HG03159 (cell line): ENCODE data around the gene TMC3.

Experiments used
- ATAC-seq: cut with Tn5 transposase; IDR thresholded peaks from one replicate; pipeline ENCODE4 v1.9.1; 2021; ENCODE audit warnings: mild to moderate bottlenecking, moderate library complexity; ENCODE audit not compliant: unreplicated experiment

TMC3 gene

GRCh38 chr15:81323944-81324881 lies 49.8 kb downstream of the TMC3 start, which contains the start of gene STARD5:
Gene STARD5 (minus strand): TSS chr15:81324141. CDS start chr15:81324099, 42 bp downstream.
- ATAC-seq = peak; percentile 100

DNA sequence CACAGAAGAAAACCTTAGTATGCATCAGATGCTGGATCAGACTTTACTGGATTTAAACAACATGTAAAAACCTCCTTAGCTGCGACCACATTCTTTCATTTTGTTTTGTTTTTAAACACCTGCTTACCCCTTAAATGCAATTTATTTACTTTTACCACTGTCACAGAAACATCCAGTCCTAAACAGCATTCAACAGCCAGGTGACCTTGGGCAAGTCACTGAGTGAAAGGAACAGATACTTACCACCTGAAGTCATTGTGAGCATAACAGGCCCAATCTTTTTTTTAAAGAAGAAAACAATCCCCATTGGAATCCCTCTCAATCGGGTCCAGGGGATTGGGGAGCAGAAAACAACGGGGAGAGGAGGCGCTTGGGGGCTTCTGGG lies 50.5 kb downstream of the TMC3 start:
- peak; percentile 17 for ATAC-seq

DNA sequence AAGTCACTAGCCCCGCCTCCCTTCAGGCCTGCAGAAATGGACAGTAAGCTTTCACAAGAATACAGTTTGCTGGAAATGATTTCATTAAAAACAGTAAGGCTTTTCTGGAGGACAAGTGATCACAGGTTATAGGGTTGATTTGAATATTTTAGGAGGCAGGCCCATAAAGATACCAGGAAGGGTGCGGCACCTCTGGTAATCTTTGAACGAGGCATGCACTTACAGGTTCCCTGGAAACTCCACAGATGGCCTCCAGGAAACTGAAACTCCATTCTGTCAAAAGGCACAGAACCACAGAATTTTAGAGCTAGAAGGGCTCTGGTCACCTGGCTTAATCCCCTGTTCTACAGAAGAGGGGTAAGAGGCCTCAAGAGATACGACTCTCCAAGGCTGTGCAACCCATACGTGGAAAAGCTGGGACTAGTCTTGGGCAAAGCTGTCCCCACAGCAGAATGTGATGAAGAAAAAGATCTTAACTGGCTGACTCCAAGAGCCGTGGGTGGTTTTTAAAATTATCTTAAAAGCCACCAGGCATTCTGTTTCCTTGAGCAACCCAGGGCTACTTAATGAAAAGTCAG lies 51.2 kb downstream of the TMC3 start:
- ATAC-seq = no peak

- ATAC-seq = no peak
These were observed 52.3 kb downstream of the TMC3 start for GRCh38 chr15:81321667-81322066.

- ATAC-seq = no peak
These were observed 56.4 kb downstream of the TMC3 start for GRCh38 chr15:81317642-81318017.

DNA sequence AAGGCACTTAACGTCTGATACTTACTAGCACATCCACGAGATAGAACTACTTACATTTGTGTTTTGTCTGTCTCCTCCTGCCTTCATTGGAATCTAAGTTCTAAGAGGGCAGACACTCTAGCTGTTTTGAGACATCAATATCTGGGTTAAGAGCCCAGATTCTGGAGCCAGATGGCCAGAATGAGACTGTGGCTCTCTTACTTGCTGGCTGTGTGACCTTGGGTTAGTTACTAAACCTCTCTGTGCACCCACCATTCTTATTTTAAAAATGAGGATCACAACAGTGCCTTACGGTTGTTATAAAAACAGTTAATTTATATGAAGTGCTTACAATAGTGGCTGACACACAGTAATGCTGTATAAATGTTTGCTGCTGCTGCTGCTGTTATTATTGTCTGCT lies 57.7 kb downstream of the TMC3 start:
- ATAC-seq = no peak

DNA sequence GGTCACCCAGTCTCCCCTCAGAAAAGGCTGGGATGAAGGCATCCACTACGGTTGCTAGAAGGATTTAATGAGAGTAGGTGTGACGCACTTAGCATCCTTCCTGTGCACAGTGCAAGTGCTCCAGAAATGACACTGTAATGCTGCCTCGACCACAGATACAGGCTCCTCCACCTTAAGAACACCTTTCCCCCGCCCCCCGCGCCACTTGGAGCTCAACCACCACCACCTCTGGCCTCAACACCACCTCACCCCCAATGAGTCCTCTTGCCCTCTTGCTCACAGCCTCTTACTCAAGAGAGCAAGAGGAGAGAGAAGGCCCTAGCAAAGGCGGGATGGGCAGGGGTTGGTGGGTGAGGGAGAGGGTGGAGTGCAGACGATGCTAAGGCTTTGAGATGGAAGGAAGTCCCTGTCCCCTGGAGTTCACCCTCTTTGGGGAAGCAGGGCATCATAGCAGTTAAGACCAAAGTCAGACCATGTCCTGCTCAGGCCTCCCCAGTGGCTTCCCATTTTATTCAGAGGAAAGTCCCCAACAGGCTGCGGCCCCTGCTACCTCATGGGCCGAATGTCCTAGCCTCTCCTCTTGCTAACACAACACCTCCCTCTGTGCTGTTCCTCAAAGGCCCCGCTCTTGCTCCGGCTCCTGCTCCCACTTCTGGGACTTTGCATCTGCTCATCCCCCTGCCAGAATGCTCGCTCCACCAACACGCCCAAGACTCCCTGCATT lies 58.4 kb downstream of the TMC3 start:
- no peak for ATAC-seq

DNA sequence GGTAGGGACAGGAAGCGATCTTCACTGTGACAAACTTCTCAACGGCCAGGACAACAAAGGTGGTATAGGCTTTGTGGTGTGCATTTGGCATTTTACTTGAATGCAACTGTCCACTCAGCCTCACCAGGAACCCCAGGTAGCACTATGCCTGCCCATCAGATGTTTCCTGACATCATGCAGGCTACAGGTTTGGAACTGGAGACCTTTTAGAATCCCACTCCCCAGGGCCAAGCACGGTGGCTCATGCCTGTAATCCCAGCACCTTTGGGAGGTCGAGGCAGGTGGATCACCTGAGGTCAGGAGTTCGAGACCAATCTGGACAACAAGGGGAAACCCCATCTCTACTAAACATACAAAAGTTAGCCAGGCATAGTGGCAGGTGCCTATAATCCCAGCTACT lies 59.6 kb downstream of the TMC3 start:
- no peak for ATAC-seq

- no peak for ATAC-seq
These were observed 60.3 kb downstream of the TMC3 start for GRCh38 chr15:81313686-81314085.

DNA sequence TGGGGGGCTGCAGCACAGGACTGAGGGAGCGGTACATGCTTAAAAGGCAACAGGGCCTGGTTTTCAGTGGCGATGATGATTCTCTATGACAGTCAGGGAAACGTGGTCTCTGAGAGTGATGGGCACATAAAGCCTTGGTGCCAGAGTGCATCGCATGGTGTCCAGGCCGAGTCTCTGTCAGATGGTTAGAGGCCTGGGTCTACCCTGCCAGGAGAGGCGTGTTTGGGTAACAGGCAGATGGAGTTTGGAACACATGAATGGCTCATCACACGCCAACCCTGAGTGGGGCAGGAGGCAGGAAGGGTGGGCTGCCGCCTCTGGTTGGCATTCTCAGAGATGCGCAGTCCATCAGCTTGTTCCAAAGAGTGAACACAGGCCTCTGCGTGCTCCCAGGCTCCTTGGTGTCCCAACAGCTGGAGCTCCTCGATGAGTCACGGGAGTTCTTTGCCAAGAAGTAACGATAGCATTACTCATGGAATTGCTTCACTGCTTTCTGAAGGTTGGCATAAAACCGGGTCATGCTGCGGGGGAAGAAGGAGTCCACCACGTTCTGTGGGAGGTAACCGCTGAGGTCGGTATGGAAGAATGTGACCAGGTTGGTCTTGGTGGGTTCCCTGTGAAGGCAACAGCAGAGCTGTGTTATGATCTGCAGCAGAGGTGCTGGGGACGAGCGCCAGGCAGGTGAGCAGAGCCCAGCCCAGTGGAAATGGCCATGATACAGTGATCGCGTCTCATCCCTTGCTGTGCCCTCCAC lies 61.0 kb downstream of the TMC3 start:
- no peak for ATAC-seq

DNA sequence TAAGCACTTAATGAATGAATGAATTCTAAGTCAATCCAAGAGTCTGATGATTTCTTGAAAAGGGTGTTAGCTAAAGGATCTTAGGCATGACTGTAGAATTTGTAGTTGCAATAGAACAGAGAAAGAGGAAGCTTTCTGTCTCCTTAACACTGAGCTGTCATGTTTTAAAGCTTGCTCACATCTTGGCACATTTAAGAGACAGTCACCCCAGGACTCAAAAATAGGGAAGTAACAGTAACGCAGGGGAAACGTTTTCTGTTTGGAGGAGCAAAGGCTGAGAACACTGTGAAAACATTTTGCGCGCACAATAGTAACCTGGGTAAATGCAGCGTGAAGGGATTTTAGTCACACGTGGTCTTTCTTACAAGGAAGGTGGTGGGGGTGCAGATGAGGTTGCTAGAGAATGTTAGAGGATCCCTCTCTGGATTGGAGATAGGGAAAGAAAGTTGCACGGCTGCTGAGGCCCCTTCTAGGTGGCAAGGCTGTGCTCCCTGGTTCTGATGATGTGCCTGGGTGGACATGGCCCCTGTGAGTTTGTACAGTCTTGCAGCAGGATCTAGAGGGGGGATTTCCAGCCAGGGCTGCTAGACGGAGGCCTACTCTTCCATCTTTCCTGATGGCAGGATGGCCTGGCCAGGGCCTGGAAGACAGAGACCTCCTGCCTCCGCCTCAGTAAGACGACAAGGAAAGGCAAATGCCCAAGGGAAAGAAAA lies 62.1 kb downstream of the TMC3 start:
- peak; percentile 49 for ATAC-seq

DNA sequence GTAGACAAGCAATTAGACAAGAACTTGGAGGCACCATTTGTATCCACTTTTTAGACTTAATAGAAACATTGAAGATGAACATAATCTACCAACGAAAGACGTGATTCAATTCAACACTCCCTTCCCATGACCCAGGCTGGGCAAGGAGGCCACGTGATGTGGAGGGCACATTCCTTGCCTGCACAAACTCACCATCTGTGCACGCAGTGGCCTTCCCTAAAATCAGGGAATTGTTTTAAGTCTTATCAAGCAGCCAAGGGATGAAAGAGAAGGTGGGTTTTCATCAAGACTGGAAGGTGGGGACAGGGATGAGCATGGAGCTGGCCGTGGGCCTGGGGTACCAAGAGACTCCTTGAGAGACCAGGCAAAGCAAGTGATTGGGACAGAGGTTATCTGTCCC lies 63.5 kb downstream of the TMC3 start:
- no peak for ATAC-seq

DNA sequence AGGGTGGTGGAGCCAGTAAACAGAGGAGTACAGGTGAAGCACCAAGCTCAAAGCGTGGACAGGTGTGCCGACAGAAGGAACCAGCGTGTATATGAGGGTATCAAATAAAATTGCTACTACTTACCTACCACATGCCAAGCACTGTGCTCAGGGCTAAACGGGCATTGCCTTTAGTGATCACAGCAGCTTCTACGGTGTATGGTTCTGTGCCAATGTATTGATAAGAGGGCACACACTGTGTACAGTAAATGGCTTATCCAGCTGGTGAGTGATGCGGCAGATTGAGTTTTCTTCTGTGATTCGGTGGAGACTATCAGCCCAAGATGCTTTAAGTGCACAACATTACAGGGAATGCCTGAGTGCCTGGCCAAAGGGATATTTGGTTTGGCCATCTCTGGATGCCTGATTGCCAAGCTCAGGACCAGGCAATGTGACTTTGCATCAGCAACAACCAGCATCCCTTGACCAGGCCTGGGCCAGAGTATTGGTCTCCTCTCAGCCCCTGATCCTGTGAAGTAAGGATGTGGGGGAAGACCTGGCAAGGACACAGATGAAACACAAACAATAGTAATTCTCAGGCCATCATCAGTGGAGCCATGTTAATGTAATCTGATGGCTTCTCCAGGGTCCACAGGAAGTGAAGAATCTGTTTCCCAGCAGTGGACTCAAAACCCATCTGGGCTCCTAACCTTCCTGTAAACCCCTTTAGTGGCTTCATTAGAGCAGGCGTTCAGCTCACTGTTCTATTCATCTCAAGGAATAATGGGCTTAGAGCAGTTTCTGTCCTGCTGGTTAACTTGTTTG lies 64.2 kb downstream of the TMC3 start:
- no peak for ATAC-seq

GRCh38 chr15:81308260-81308659 lies 65.8 kb downstream of the TMC3 start:
- ATAC-seq = no peak

GRCh38 chr15:81304226-81304625 lies 69.8 kb downstream of the TMC3 start:
- ATAC-seq = no peak

GRCh38 chr15:81303244-81304225 lies 70.5 kb downstream of the TMC3 start:
- ATAC-seq = no peak

DNA sequence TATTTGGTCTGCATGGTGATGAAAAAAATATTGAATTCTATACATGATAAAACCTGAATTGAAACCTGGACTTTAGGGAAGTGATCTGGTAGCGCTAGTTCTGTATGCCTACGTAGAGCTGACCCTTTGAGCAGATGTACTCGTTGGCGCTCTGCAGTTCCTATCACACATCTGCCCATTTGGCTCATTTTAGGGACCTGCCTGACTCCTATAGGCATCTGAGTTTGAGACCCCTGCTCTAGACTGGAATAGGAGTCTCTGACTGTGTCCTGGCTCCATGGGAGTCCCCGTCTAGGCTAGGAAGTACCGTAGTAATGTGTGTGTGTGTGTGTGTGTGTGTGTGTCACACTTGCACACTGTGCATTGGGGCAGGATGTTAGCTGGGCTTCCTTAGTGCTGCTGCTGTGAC lies 71.3 kb downstream of the TMC3 start:
- peak; percentile 37 for ATAC-seq

DNA sequence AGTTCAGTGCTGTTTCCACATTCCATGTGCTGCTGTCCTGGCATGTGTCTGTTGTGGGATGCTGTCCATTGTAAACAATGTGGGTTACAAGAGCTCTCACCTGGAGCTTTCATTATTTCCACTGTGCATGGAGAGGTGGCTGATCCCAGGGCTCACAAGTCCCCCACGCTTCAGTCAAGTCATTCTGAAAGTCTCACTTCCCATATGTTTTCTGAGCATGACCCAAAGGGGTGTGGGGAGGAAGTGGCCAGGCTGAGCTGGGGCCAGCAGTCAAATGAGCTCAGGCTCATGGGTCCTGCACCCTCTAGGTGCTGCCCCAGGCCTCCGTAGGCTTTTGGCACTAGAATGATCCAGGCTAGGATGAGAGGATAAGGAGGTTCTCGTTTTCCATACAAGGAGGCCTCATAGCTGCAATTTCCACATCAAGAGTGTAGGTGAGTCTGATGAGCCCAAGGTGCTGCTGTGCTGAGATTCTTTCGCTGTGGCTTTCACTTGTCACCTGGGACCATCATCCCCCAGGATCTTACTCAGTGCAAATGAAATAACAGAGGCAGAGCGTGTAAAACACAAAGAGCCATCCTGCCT lies 72.1 kb downstream of the TMC3 start:
- peak; percentile 68 for ATAC-seq
